Type B pancreatic cell (in vitro differentiated cells): ENCODE results near the gene ATP8B4. TPM values are rescaled to one million over a fixed set of nuclear protein-coding genes. Genes with fewer than 3 reads are reported as not detected.
A peak's percentile ranks its signal among the peaks of the same experiment; 100 is the strongest.

Experiments used
- DNase-seq: peaks from one replicate; pipeline ENCODE4 v3.0.0; 2021; ENCODE audit warnings: mixed read lengths; ENCODE audit not compliant: unreplicated experiment; ENCODE audit errors: extremely low spot score
- H3K27ac Mint-ChIP-seq: 2 replicates; pipeline ENCODE4 v1.8.0; 2021; ENCODE audit warnings: mild to moderate bottlenecking, mixed read lengths
- H3K27me3 Mint-ChIP-seq: 2 replicates; pipeline ENCODE4 v1.8.0; 2021; ENCODE audit warnings: mixed read lengths
- H3K36me3 Mint-ChIP-seq: 2 replicates; pipeline ENCODE4 v1.8.0; 2021; ENCODE audit warnings: mixed read lengths
- H3K4me1 Mint-ChIP-seq: one replicate; pipeline ENCODE4 v1.8.0; 2021; ENCODE audit warnings: mixed read lengths; ENCODE audit not compliant: unreplicated experiment
- H3K4me3 Mint-ChIP-seq: 2 replicates; pipeline ENCODE4 v1.8.0; 2021; ENCODE audit warnings: mild to moderate bottlenecking, mixed read lengths
- H3K9me3 Mint-ChIP-seq: 2 replicates; pipeline ENCODE4 v1.8.0; 2021; ENCODE audit warnings: mixed read lengths
- CTCF ChIP-seq: fragments of 200-600 bp; sonication (generic); conservative IDR thresholded peaks from 2 replicates; pipeline ENCODE4 v1.5.0; 2021; ENCODE audit warnings: antibody characterized with exemption, mild to moderate bottlenecking
- total RNA-seq: library from RNA; stranded (reverse); gene quantifications from 2 replicates; pipeline ENCODE4 v1.2.1, GENCODE V29; 2021; ENCODE audit warnings: low replicate concordance

Gene ATP8B4
- total RNA-seq, 1 donor from 2014 or later = 2.2 TPM

GRCh38 chr15:49883121-49883520, 235.9 kb downstream of the ATP8B4 start:
- no peak for DNase-seq
- TF ChIP-seq CTCF = no peak
- H3K27me3 Mint-ChIP-seq = no peaks in the 10 kb centered on the region
- no peak overlapping the region for H3K27ac Mint-ChIP-seq
- peaks cover 18% of the 10 kb centered on the region for H3K4me1 Mint-ChIP-seq
- peaks cover 3% of the 10 kb centered on the region for H3K36me3 Mint-ChIP-seq
- H3K9me3 Mint-ChIP-seq = peaks cover 4% of the 10 kb centered on the region
- H3K4me3 Mint-ChIP-seq = no peak overlapping the region

- H3K4me3 Mint-ChIP-seq = no peak overlapping the region
- H3K27ac Mint-ChIP-seq = peak overlapping the region; percentile 52
- peaks cover 3% of the 10 kb centered on the region for H3K36me3 Mint-ChIP-seq
- DNase-seq = no peak
- no peaks in the 10 kb centered on the region for H3K27me3 Mint-ChIP-seq
- peaks cover 4% of the 10 kb centered on the region for H3K9me3 Mint-ChIP-seq
- TF ChIP-seq CTCF = no peak
- peaks cover 7% of the 10 kb centered on the region for H3K4me1 Mint-ChIP-seq
Measured at GRCh38 chr15:49881866-49882265, 237.2 kb downstream of the ATP8B4 start.

GRCh38 chr15:49881433-49881832, 237.6 kb downstream of the ATP8B4 start:
- DNase-seq = no peak
- H3K4me1 Mint-ChIP-seq = peaks cover 11% of the 10 kb centered on the region
- no peaks in the 10 kb centered on the region for H3K27me3 Mint-ChIP-seq
- peaks cover 3% of the 10 kb centered on the region for H3K36me3 Mint-ChIP-seq
- no peak overlapping the region for H3K4me3 Mint-ChIP-seq
- TF ChIP-seq CTCF = no peak
- H3K9me3 Mint-ChIP-seq = peaks cover 4% of the 10 kb centered on the region
- H3K27ac Mint-ChIP-seq = peak overlapping the region; percentile 52

GRCh38 chr15:49877873-49878521, 241.0 kb downstream of the ATP8B4 start:
- no peak overlapping the region for H3K4me3 Mint-ChIP-seq
- peaks cover 17% of the 10 kb centered on the region for H3K4me1 Mint-ChIP-seq
- TF ChIP-seq CTCF = no peak
- no peak overlapping the region for H3K27ac Mint-ChIP-seq
- H3K27me3 Mint-ChIP-seq = no peaks in the 10 kb centered on the region
- no peak for DNase-seq
- no peaks in the 10 kb centered on the region for H3K36me3 Mint-ChIP-seq
- H3K9me3 Mint-ChIP-seq = peaks cover 14% of the 10 kb centered on the region

GRCh38 chr15:49877117-49877872, 241.7 kb downstream of the ATP8B4 start:
- Mint-ChIP-seq H3K27ac (no peak overlapping the region), H3K36me3 (no peaks in the 10 kb centered on the region), H3K27me3 (no peaks in the 10 kb centered on the region), H3K9me3 (peaks cover 17% of the 10 kb centered on the region), H3K4me1 (peaks cover 17% of the 10 kb centered on the region), H3K4me3 (no peak overlapping the region)
- DNase-seq = no peak
- no peak for TF ChIP-seq CTCF
